HEK293 (cell line): Measurements from ENCODE around the gene RIPOR3.
"Not testable (repeated sequence)": the region's sequence is repeated elsewhere in the genome, so short reads cannot be mapped to it uniquely, and the experiment has no call there.

ENCODE experiments used
- CTCF ChIA-PET: fragments of 350-600 bp; formaldehyde crosslinking; extraction: SDS; loops from one replicate; lab custom pipeline; 2021; ENCODE audit warnings: antibody characterized with exemption; lab: Yijun Ruan, JAX
- POLR2A ChIA-PET: fragments of 300-600 bp; formaldehyde crosslinking; extraction: SDS; loops from one replicate; lab custom pipeline; 2020; ENCODE audit warnings: antibody characterized with exemption, inconsistent platforms; lab: Yijun Ruan, JAX
- H3K27ac ChIP-seq: fragments of 200-500 bp; sonication (Bioruptor generic); 2 replicates; pipeline ENCODE4 v1.5.1; 2014; ENCODE audit warnings: low read depth, low read length, control low read depth, inconsistent platforms; ENCODE audit errors: extremely low read depth
- H3K36me3 ChIP-seq, 2 experiments: fragments of 200-500 bp in 1 of 2; sonication (Bioruptor generic) in 1 of 2; 1 replicate in 1 of 2; 2 replicates in 1 of 2; pipeline ENCODE4 v1.5.1; 2014 to 2017; ENCODE audit warnings: inconsistent platforms in 2 of 2, low read length in 2 of 2; ENCODE audit not compliant: control insufficient read depth in 2 of 2, insufficient read depth in 1 of 2
- H3K4me1 ChIP-seq: fragments of 200-500 bp; sonication (Bioruptor generic); 2 replicates; pipeline ENCODE4 v1.5.1; 2014; ENCODE audit warnings: mild to moderate bottlenecking, low read length, inconsistent platforms; ENCODE audit not compliant: control insufficient read depth, insufficient read depth
- H3K4me3 ChIP-seq: 2 replicates; pipeline ENCODE4 v1.5.1; 2011; ENCODE audit warnings: low read depth, mild to moderate bottlenecking, control low read depth, low read length, moderate library complexity
- H3K9me3 ChIP-seq: fragments of 200-500 bp; sonication (Bioruptor generic); 2 replicates; pipeline ENCODE4 v1.5.1; 2014; ENCODE audit warnings: low read depth, low read length, inconsistent platforms; ENCODE audit not compliant: control insufficient read depth, insufficient read depth
- GLI2 ChIP-seq: fragments of 450-650 bp; formaldehyde crosslinking; IDR thresholded peaks from 2 replicates; pipeline ENCODE4; 2017; ENCODE audit warnings: missing biosample characterization, missing genetic modification characterization, low read depth, borderline replicate concordance
- MYNN ChIP-seq: fragments of 450-650 bp; formaldehyde crosslinking; IDR thresholded peaks from 2 replicates; pipeline ENCODE4 v1.5.1; 2016; ENCODE audit warnings: missing biosample characterization, missing genetic modification characterization, borderline replicate concordance
- ZNF133 ChIP-seq: fragments of 450-650 bp; formaldehyde crosslinking; IDR thresholded peaks from 2 replicates; pipeline ENCODE4 v1.5.1; 2016; ENCODE audit warnings: missing biosample characterization, missing genetic modification characterization
- ZNF19 ChIP-seq: fragments of 450-650 bp; formaldehyde crosslinking; IDR thresholded peaks from 2 replicates; pipeline ENCODE4; 2016; ENCODE audit warnings: missing biosample characterization, missing genetic modification characterization, low read depth
- ZNF248 ChIP-seq: fragments of 450-650 bp; formaldehyde crosslinking; IDR thresholded peaks from 2 replicates; pipeline ENCODE4 v1.5.1; 2017; ENCODE audit warnings: missing biosample characterization, missing genetic modification characterization
- ZNF311 ChIP-seq: fragments of 450-650 bp; formaldehyde crosslinking; IDR thresholded peaks from 2 replicates; pipeline ENCODE4 v1.5.1; 2017; ENCODE audit warnings: missing biosample characterization, missing genetic modification characterization, borderline replicate concordance
- ZNF423 ChIP-seq: fragments of 450-650 bp; formaldehyde crosslinking; IDR thresholded peaks from 2 replicates; pipeline ENCODE4 v1.5.1; 2016; ENCODE audit warnings: missing biosample characterization, missing genetic modification characterization
- ZNF514 ChIP-seq: fragments of 450-650 bp; formaldehyde crosslinking; IDR thresholded peaks from 2 replicates; pipeline ENCODE4 v1.5.1; 2016; ENCODE audit warnings: missing biosample characterization, missing genetic modification characterization
- ZNF548 ChIP-seq: fragments of 450-650 bp; formaldehyde crosslinking; IDR thresholded peaks from 2 replicates; pipeline ENCODE4 v1.5.1; 2016; ENCODE audit warnings: missing biosample characterization, missing genetic modification characterization
- ZNF610 ChIP-seq: fragments of 450-650 bp; formaldehyde crosslinking; IDR thresholded peaks from 2 replicates; pipeline ENCODE4 v1.5.1; 2016; ENCODE audit warnings: missing biosample characterization, missing genetic modification characterization, borderline replicate concordance
- ZNF623 ChIP-seq: fragments of 450-650 bp; formaldehyde crosslinking; IDR thresholded peaks from 2 replicates; pipeline ENCODE4 v1.5.1; 2016; ENCODE audit warnings: missing biosample characterization, missing genetic modification characterization
- ZNF670 ChIP-seq: fragments of 450-650 bp; formaldehyde crosslinking; IDR thresholded peaks from 2 replicates; pipeline ENCODE4 v1.5.1; 2016; ENCODE audit warnings: missing biosample characterization, missing genetic modification characterization, low read depth
- ZNF76 ChIP-seq: fragments of 450-650 bp; formaldehyde crosslinking; IDR thresholded peaks from 2 replicates; pipeline ENCODE4; 2016; ENCODE audit warnings: low read depth, missing biosample characterization, missing genetic modification characterization, borderline replicate concordance
- ZNF785 ChIP-seq: fragments of 450-650 bp; formaldehyde crosslinking; IDR thresholded peaks from 2 replicates; pipeline ENCODE4 v1.5.1; 2016; ENCODE audit warnings: missing biosample characterization, missing genetic modification characterization
- TF ChIP-seq, protein P1 (sequence below): fragments of 450-650 bp; formaldehyde crosslinking; IDR thresholded peaks from 2 replicates; pipeline ENCODE4 v1.5.1; 2017; ENCODE audit warnings: missing biosample characterization, mild to moderate bottlenecking, missing genetic modification characterization, moderate library complexity
- TF ChIP-seq, protein P2 (sequence below): fragments of 450-650 bp; IDR thresholded peaks from 2 replicates; pipeline ENCODE4 v1.5.1; 2018; ENCODE audit warnings: missing biosample characterization, mild to moderate bottlenecking, missing genetic modification characterization

Gene RIPOR3

DNA sequence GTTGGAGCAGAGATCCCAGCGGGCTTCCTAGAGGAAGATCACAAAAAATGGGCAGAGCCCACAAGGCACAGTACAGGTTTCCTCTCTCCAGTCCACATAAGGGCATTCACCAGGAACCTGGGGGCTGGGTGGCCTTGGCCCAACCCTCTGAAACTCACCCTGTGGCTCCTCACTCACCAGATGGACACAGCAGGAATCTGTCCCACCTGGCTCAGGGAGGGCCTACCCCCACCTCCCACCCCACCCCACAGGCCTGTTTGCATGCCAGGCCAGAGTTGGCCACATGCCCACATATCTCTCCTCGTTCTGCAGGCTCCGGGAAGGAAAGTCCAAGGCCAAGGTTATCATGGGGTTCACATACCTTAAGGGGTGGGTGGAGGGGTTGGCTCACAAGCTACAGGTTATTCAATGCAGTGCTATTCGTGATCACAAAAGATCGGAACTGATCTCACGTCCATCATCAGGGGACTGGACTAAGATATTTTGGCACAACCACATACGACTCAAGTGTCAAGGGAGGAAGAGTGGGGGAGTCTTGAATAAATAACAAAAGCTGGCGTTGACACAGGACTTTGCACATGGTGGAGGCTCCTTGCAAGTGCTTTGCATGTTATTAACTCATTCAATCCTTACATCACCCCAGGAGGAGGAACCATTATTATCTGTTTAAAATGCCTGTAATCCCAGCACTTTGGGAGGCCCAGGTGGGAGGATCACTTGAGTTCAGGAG is 13.0 kb downstream of the RIPOR3 start (continued):
- TF ChIP-seq ZNF248 (no peak), ZNF610 (tag by site-specific recombination) (no peak)

DNA sequence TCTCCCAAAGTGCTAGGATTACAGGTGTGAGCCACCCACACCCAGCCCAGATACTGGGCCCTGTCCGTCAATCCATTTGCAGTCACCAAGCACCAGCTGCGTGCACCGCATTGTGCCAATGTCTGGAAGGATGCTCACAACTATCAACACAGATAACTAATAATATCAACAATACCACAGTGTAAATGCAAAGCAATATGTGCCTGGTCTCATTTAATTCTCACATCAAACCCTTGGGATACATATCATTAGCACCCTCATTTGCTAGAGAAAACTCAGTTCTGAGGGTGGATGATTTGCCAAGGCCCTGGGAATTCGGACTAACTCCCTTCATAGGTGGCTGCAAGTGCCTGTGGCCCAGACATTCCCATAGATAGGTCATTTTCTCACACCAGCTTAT is 14.5 kb downstream of the RIPOR3 start:
- no peak overlapping the region for H3K4me3 ChIP-seq
- no peak overlapping the region for H3K27ac ChIP-seq
- ChIA-PET POLR2A (no interaction called here), CTCF (no interaction called here)
- H3K36me3 ChIP-seq, result no peaks in the 10 kb centered on the region
- no peaks in the 10 kb centered on the region for H3K9me3 ChIP-seq
- TF ChIP-seq GLI2 (tag by site-specific recombination) (no peak), MYNN (tag by site-specific recombination) (no peak), ZNF19 (no peak), ZNF514 (tag by site-specific recombination) (no peak), ZNF76 (tag by site-specific recombination) (no peak), ZNF623 (tag by site-specific recombination) (no peak), ZNF423 (tag by site-specific recombination) (no peak), ZNF548 (tag by site-specific recombination) (no peak), ZNF133 (no peak), ZNF670 (tag by site-specific recombination) (no peak), ZNF311 (no peak)
- TF ChIP-seq, protein P1, sequence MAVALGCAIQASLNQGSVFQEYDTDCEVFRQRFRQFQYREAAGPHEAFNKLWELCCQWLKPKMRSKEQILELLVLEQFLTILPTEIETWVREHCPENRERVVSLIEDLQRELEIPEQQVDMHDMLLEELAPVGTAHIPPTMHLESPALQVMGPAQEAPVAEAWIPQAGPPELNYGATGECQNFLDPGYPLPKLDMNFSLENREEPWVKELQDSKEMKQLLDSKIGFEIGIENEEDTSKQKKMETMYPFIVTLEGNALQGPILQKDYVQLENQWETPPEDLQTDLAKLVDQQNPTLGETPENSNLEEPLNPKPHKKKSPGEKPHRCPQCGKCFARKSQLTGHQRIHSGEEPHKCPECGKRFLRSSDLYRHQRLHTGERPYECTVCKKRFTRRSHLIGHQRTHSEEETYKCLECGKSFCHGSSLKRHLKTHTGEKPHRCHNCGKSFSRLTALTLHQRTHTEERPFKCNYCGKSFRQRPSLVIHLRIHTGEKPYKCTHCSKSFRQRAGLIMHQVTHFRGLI (tag by site-specific recombination), result no peak
- TF ChIP-seq, protein P2, sequence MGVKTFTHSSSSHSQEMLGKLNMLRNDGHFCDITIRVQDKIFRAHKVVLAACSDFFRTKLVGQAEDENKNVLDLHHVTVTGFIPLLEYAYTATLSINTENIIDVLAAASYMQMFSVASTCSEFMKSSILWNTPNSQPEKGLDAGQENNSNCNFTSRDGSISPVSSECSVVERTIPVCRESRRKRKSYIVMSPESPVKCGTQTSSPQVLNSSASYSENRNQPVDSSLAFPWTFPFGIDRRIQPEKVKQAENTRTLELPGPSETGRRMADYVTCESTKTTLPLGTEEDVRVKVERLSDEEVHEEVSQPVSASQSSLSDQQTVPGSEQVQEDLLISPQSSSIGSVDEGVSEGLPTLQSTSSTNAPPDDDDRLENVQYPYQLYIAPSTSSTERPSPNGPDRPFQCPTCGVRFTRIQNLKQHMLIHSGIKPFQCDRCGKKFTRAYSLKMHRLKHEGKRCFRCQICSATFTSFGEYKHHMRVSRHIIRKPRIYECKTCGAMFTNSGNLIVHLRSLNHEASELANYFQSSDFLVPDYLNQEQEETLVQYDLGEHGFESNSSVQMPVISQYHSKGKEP (tag by site-specific recombination), result no peak
- H3K4me1 ChIP-seq, result no peaks in the 10 kb centered on the region

DNA sequence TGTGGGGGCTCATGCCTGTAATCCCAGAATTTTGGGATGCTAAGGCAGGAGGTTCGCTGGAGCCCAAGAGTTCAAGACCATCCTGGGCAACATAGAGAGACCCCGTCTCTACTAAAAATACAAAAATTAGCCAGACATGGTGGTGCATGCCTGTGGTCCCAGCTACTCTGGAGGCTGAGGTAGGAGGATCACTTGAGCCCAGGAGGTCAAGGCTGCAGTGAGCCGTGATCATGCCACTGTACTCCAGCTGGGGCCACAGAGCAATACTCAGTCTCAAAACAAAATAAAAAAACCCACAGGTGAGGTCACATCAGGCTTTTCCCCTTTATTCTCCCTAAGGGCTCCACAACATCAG is 15.0 kb downstream of the RIPOR3 start:
- H3K9me3 ChIP-seq, H3K4me3 ChIP-seq, H3K36me3 ChIP-seq, H3K4me1 ChIP-seq, CTCF ChIA-PET, H3K27ac ChIP-seq, POLR2A ChIA-PET: not testable (repeated sequence)

DNA sequence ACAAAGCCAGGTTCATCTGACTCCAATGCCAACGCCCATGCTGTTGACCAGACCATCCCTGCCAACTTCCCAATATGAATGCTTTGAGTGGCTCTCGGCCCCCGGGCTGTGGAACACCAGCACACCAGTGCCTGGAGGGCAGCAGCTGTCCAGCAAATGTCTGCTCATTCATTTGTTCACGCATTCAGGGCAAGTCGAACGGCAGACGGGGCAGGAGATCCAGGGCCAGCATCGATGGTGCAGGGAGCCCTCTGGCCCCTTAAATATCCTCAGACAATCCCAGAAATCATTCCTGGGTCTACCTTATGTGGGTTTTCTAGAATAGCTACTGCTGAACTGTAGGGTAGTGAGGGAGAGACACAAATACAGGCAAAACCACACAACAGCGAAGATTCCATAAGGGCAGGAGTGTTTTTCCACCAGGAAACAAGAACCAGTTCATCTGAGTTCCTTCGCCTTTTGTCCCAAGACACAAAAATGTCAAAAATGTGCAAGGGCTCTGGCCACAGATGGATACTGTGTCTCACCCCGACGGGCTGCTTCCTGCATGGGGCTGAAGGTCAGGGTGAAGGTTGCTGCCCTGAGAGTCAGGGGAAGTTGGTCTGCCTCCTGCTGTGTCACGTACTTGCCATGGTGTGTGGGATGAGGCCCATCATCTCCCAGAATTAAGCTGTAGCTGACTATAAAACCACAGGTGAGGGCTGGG is 15.5 kb downstream of the RIPOR3 start:
- H3K4me1 ChIP-seq, result no peaks in the 10 kb centered on the region
- H3K27ac ChIP-seq, result no peak overlapping the region
- no peak for TF ChIP-seq ZNF785 (tag by site-specific recombination)
- ChIA-PET CTCF (no interaction called here), POLR2A (no interaction called here)
- no peaks in the 10 kb centered on the region for H3K9me3 ChIP-seq
- no peaks in the 10 kb centered on the region for H3K36me3 ChIP-seq
- no peak overlapping the region for H3K4me3 ChIP-seq
